Epithelial cell of proximal tubule (primary cell): Measurements from ENCODE around the gene DEFB112. TPM values are rescaled to one million over a fixed set of nuclear protein-coding genes. Genes with fewer than 3 reads are reported as not detected.

Experiments
- DNase-seq: peaks from one replicate; pipeline ENCODE4 v3.0.0-alpha.2; 2011; ENCODE audit warnings: low read depth
- H3K4me3 ChIP-seq: 2 replicates; pipeline ENCODE4 v1.5.1; 2011; ENCODE audit warnings: low read depth, mild to moderate bottlenecking, low read length
- CTCF ChIP-seq: conservative IDR thresholded peaks from 2 replicates; pipeline ENCODE4 v1.5.1; 2012; ENCODE audit warnings: low read depth, mild to moderate bottlenecking, low read length
- total RNA-seq: library from RNA; depleted of rRNA; stranded (reverse); fragments of >200 nt; gene quantifications from 2 replicates; pipeline ENCODE4 v1.2.3, GENCODE V29; 2015

Gene DEFB112
- total RNA-seq, 1 donor from 2014 or later = not detected

- TF ChIP-seq CTCF = peak; percentile 57
- H3K4me3 ChIP-seq = no peak overlapping the region
- DNase-seq = no peak
Measured at GRCh38 chr6:50062051-50062450, 12.3 kb upstream of the DEFB112 start.

- H3K4me3 ChIP-seq = no peak overlapping the region
- TF ChIP-seq CTCF = no peak
- DNase-seq = no peak
Measured at GRCh38 chr6:50056242-50056641, 6.5 kb upstream of the DEFB112 start.

- H3K4me3 ChIP-seq = no peak overlapping the region
- DNase-seq = no peak
- no peak for TF ChIP-seq CTCF
Measured at GRCh38 chr6:50047026-50047425, 2.7 kb downstream of the DEFB112 start.

- no peak for DNase-seq
- peak; percentile 52 for TF ChIP-seq CTCF
- H3K4me3 ChIP-seq = no peak overlapping the region
Measured at GRCh38 chr6:50030777-50031562, 18.8 kb downstream of the DEFB112 start.

- no peak overlapping the region for H3K4me3 ChIP-seq
- no peak for TF ChIP-seq CTCF
- DNase-seq = no peak
Measured at GRCh38 chr6:50030350-50030749, 19.4 kb downstream of the DEFB112 start.

- no peak for DNase-seq
- no peak for TF ChIP-seq CTCF
- no peak overlapping the region for H3K4me3 ChIP-seq
Measured at GRCh38 chr6:50025258-50025657, 24.5 kb downstream of the DEFB112 start.

- DNase-seq = no peak
- no peak within 1 kb of the TSS for H3K4me3 ChIP-seq
- TF ChIP-seq CTCF = no peak
Measured at GRCh38 chr6:50021894-50022293, 27.8 kb downstream of the DEFB112 start, which contains the start of gene DEFB110. TSS of gene DEFB110 (minus strand) at chr6:50021994. CDS start at chr6:50021935, 59 bp downstream.
